ENCODE data around the gene KCNK16.

The KCNK16 gene

GRCh38 chr6:39322306-39322850, at the start of gene KCNK16:
Gene KCNK16, minus strand, starts transcription at chr6:39322702. Its CDS starts 162 bp downstream, at chr6:39322540.
- no peak for DNase-seq (ENCODE audit: low read depth in 2 of 3, low spot score in 1 of 3)

- no peak for DNase-seq (ENCODE audit: low read depth in 2 of 3, low spot score in 1 of 3)
Measured at GRCh38 chr6:39370390-39370789, 47.9 kb upstream of the KCNK16 start.

GRCh38 chr6:39369987-39370386, 47.5 kb upstream of the KCNK16 start:
- DNase-seq (ENCODE audit: low read depth in 2 of 3, low spot score in 1 of 3) = no peak

GRCh38 chr6:39367700-39368099, 45.2 kb upstream of the KCNK16 start:
- no peak for DNase-seq (ENCODE audit: low read depth in 2 of 3, low spot score in 1 of 3)

GRCh38 chr6:39366931-39367618, 44.6 kb upstream of the KCNK16 start:
- no peak for DNase-seq (ENCODE audit: low read depth in 2 of 3, low spot score in 1 of 3)

- no peak for DNase-seq (ENCODE audit: low read depth in 2 of 3, low spot score in 1 of 3)
Measured at GRCh38 chr6:39365281-39366074, 43.0 kb upstream of the KCNK16 start.

GRCh38 chr6:39363280-39363679, 40.8 kb upstream of the KCNK16 start:
- no peak for DNase-seq (ENCODE audit: low read depth in 2 of 3, low spot score in 1 of 3)

- no peak for DNase-seq (ENCODE audit: low read depth in 2 of 3, low spot score in 1 of 3)
Measured at GRCh38 chr6:39362487-39362865, 40.0 kb upstream of the KCNK16 start.

- DNase-seq (ENCODE audit: low read depth in 2 of 3, low spot score in 1 of 3) = peak; percentile 15 to 48 (median 39)
Measured at GRCh38 chr6:39361657-39362486, 39.4 kb upstream of the KCNK16 start.

GRCh38 chr6:39360378-39360777, 37.9 kb upstream of the KCNK16 start:
- no peak for DNase-seq (ENCODE audit: low read depth in 2 of 3, low spot score in 1 of 3)

GRCh38 chr6:39357998-39358686, 35.6 kb upstream of the KCNK16 start:
- no peak for DNase-seq (ENCODE audit: low read depth in 2 of 3, low spot score in 1 of 3)

- no peak for DNase-seq (ENCODE audit: low read depth in 2 of 3, low spot score in 1 of 3)
Measured at GRCh38 chr6:39353698-39354315, 31.3 kb upstream of the KCNK16 start.

GRCh38 chr6:39350723-39351505, 28.4 kb upstream of the KCNK16 start:
- no peak for DNase-seq (ENCODE audit: low read depth in 2 of 3, low spot score in 1 of 3)

- no peak for DNase-seq (ENCODE audit: low read depth in 2 of 3, low spot score in 1 of 3)
Measured at GRCh38 chr6:39348740-39349139, 26.2 kb upstream of the KCNK16 start.

- peak; percentile 23 to 60 (median 44) for DNase-seq (ENCODE audit: low read depth in 2 of 3, low spot score in 1 of 3)
Measured at GRCh38 chr6:39347906-39348585, 25.5 kb upstream of the KCNK16 start.

- no peak for DNase-seq (ENCODE audit: low read depth in 2 of 3, low spot score in 1 of 3)
Measured at GRCh38 chr6:39347206-39347605, 24.7 kb upstream of the KCNK16 start.

- DNase-seq (ENCODE audit: low read depth in 2 of 3, low spot score in 1 of 3) = no peak
Measured at GRCh38 chr6:39344821-39345280, 22.3 kb upstream of the KCNK16 start.

GRCh38 chr6:39343396-39343870, 20.9 kb upstream of the KCNK16 start:
- no peak for DNase-seq (ENCODE audit: low read depth in 2 of 3, low spot score in 1 of 3)
